OCI-LY1 (cell line): ENCODE data around the gene CAPN10.

Experiments used
- H2AFZ ChIP-seq: fragments of 200-600 bp; sonication (generic), shearing (Covaris generic); 2 replicates; pipeline ENCODE4 v1.6.0; 2014; ENCODE audit warnings: antibody characterized with exemption, mild to moderate bottlenecking, low read length
- H3F3A ChIP-seq: fragments of 200-600 bp; sonication (generic), shearing (Covaris generic); 2 replicates; pipeline ENCODE4 v1.6.0; 2014; ENCODE audit warnings: mild to moderate bottlenecking, antibody characterized with exemption, low read length, moderate library complexity; ENCODE audit not compliant: insufficient read depth
- H3K27ac ChIP-seq: fragments of 200-600 bp; sonication (generic); 2 replicates; pipeline ENCODE4 v1.5.1; 2014; ENCODE audit warnings: low read length, mixed run types, mild to moderate bottlenecking, low read depth; ENCODE audit not compliant: poor library complexity, severe bottlenecking
- H3K27me3 ChIP-seq: fragments of 200-600 bp; sonication (generic); 2 replicates; pipeline ENCODE4 v1.6.0; 2014; ENCODE audit warnings: antibody characterized with exemption, mild to moderate bottlenecking, low read length, moderate library complexity; ENCODE audit not compliant: insufficient read depth
- H3K36me3 ChIP-seq: fragments of 200-600 bp; sonication (generic); 2 replicates; pipeline ENCODE4 v1.6.1; 2014; ENCODE audit warnings: mild to moderate bottlenecking, antibody characterized with exemption, low read length, moderate library complexity, mixed read lengths; ENCODE audit not compliant: insufficient read depth
- H3K4me1 ChIP-seq: fragments of 200-600 bp; sonication (generic); 2 replicates; pipeline ENCODE4 v1.5.1; 2014; ENCODE audit warnings: mild to moderate bottlenecking, low read length, moderate library complexity; ENCODE audit not compliant: insufficient read depth, severe bottlenecking
- H3K4me2 ChIP-seq: fragments of 200-600 bp; sonication (generic), shearing (Covaris generic); 2 replicates; pipeline ENCODE4 v1.6.1; 2014; ENCODE audit warnings: low read length
- H3K4me3 ChIP-seq: fragments of 200-600 bp; sonication (generic); 2 replicates; pipeline ENCODE4 v1.5.1; 2014; ENCODE audit warnings: low read length, low read depth, mild to moderate bottlenecking, mixed read lengths; ENCODE audit not compliant: poor library complexity, severe bottlenecking
- H3K79me2 ChIP-seq: fragments of 200-600 bp; shearing (Covaris generic); 2 replicates; pipeline ENCODE4 v1.6.1; 2016; ENCODE audit warnings: mixed run types, low read length, mixed read lengths; ENCODE audit not compliant: insufficient read depth
- H3K9ac ChIP-seq: fragments of 200-600 bp; sonication (generic), shearing (Covaris generic); 2 replicates; pipeline ENCODE4 v1.6.1; 2014; ENCODE audit warnings: mild to moderate bottlenecking, low read length, mixed read lengths
- H3K9me2 ChIP-seq: fragments of 200-600 bp; sonication (generic), shearing (Covaris generic); 2 replicates; pipeline ENCODE4 v1.6.1; 2014; ENCODE audit warnings: low read depth, mild to moderate bottlenecking, low read length, mixed read lengths
- H3K9me3 ChIP-seq: fragments of 200-600 bp; shearing (Covaris generic); 2 replicates; pipeline ENCODE4 v1.6.1; 2014; ENCODE audit warnings: low read length, mixed read lengths
- H4K20me1 ChIP-seq: fragments of 200-600 bp; sonication (generic), shearing (Covaris generic); 2 replicates; pipeline ENCODE4 v1.6.0; 2016; ENCODE audit warnings: mild to moderate bottlenecking, low read length; ENCODE audit not compliant: insufficient read depth
- EZH2 ChIP-seq: fragments of 200-600 bp; sonication (generic), shearing (Covaris generic); IDR thresholded peaks from 2 replicates; pipeline ENCODE4 v1.8.0; 2017; ENCODE audit warnings: borderline replicate concordance, mixed run types, mild to moderate bottlenecking, antibody characterized with exemption, low read length, moderate library complexity, mixed read lengths
- TF ChIP-seq, protein P1 (sequence below): fragments of 200-600 bp; sonication (generic), shearing (Covaris generic); IDR thresholded peaks from 2 replicates; pipeline ENCODE4 v1.5.1; 2017; ENCODE audit warnings: mild to moderate bottlenecking, antibody characterized with exemption, low read length, moderate library complexity, mixed read lengths

Gene CAPN10

DNA sequence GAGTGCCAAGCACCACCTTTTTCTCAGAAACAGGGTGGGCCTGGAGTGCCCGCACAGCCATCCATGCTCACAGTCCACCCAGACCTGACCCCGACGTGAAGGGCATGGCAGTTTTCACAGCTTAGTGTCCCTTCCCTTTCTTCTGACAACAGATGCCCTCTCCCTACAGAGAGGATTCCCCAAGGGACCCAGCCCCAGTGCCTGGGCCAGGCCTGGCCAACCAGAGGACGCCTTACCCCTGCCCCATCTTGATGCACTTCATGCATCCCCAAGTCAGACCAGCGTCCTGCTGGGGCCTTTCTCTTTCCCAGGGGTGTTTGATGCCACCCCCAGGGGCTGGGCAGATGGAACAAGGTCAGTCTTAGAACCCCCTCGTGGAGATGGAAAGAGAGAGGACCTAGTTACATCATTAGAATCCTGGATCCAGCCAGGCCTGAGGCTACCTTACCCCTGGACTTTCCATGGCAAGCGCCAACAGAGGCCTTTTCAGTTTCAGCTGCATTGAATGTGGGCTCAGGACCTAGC is 32.5 kb upstream of the CAPN10 start:
- Histone ChIP-seq H3K9me2 (no peaks in the 10 kb centered on the region), H4K20me1 (no peaks in the 10 kb centered on the region), H3K79me2 (no peaks in the 10 kb centered on the region), H3K27me3 (no peaks in the 10 kb centered on the region), H3K9ac (no peak overlapping the region), H3K9me3 (peaks cover 8% of the 10 kb centered on the region; the same call in 1 of the 2 replicates), H2AFZ (no peak overlapping the region), H3K4me1 (peaks cover 19% of the 10 kb centered on the region), H3K4me3 (no peak overlapping the region), H3K4me2 (no peak overlapping the region), H3K36me3 (peaks cover 41% of the 10 kb centered on the region), H3K27ac (no peak overlapping the region), H3F3A (no peaks in the 10 kb centered on the region; the same call in 1 of the 2 replicates)
- TF ChIP-seq, protein P1, sequence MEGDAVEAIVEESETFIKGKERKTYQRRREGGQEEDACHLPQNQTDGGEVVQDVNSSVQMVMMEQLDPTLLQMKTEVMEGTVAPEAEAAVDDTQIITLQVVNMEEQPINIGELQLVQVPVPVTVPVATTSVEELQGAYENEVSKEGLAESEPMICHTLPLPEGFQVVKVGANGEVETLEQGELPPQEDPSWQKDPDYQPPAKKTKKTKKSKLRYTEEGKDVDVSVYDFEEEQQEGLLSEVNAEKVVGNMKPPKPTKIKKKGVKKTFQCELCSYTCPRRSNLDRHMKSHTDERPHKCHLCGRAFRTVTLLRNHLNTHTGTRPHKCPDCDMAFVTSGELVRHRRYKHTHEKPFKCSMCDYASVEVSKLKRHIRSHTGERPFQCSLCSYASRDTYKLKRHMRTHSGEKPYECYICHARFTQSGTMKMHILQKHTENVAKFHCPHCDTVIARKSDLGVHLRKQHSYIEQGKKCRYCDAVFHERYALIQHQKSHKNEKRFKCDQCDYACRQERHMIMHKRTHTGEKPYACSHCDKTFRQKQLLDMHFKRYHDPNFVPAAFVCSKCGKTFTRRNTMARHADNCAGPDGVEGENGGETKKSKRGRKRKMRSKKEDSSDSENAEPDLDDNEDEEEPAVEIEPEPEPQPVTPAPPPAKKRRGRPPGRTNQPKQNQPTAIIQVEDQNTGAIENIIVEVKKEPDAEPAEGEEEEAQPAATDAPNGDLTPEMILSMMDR: no peak
- TF ChIP-seq EZH2: no peak

DNA sequence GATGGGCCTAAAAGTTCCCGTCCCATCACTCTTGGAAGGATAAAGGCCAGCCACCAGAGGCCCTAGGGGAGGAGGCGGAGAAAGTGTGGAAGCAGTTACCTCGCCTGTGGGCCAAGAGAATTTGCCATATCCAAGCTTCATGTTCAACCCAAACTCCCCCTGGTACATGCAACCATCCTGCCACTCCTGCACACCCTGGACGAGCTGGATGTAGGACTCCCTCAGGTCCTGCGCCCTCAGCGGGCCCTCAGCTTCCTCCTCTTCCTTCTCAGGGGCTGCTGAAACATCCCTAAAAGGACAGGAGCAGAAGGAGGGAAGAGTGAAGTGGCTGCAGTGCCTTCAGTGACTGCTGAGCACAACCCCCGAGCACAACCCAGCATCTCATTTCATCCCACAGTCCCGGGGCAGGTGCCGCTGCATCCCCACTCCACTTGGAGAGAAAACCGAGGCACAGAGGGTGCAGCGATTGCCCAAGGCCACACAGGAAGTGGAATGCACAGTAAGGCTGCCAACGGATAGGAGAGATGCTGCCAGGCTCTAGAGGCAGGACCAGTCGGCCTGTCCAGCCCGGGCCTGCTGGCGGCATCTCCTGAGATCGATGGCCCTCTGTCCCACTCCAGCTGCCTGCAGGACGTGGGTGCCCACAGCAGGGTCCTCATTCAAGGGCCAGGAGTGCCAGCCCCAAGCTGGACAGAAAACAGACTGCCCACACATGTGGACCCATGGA is 31.6 kb upstream of the CAPN10 start:
- peaks cover 8% of the 10 kb centered on the region; the same call in 1 of the 2 replicates for H3K9me3 ChIP-seq
- no peaks in the 10 kb centered on the region; the same call in 1 of the 2 replicates for H3F3A ChIP-seq
- H4K20me1 ChIP-seq: no peaks in the 10 kb centered on the region
- no peak overlapping the region for H3K4me2 ChIP-seq
- peaks cover 28% of the 10 kb centered on the region for H3K4me1 ChIP-seq
- TF ChIP-seq, protein P1: no peak
- TF ChIP-seq EZH2: no peak
- peaks cover 41% of the 10 kb centered on the region for H3K36me3 ChIP-seq
- no peak overlapping the region for H3K9ac ChIP-seq
- no peaks in the 10 kb centered on the region for H3K9me2 ChIP-seq
- H3K27me3 ChIP-seq: no peaks in the 10 kb centered on the region
- no peak overlapping the region for H3K4me3 ChIP-seq
- no peak overlapping the region for H2AFZ ChIP-seq
- H3K27ac ChIP-seq: no peak overlapping the region
- H3K79me2 ChIP-seq: peaks cover 5% of the 10 kb centered on the region; the same call in 1 of the 2 replicates

GRCh38 chr2:240555541-240556250 is 30.8 kb upstream of the CAPN10 start:
- H4K20me1 ChIP-seq: no peaks in the 10 kb centered on the region
- TF ChIP-seq, protein P1: no peak
- TF ChIP-seq EZH2: no peak
- no peak overlapping the region for H3K27ac ChIP-seq
- H3K27me3 ChIP-seq: no peaks in the 10 kb centered on the region
- peaks cover 5% of the 10 kb centered on the region; the same call in 1 of the 2 replicates for H3K79me2 ChIP-seq
- no peaks in the 10 kb centered on the region for H3K9me2 ChIP-seq
- H3F3A ChIP-seq: no peaks in the 10 kb centered on the region; the same call in 1 of the 2 replicates
- H2AFZ ChIP-seq: no peak overlapping the region
- peaks cover 6% of the 10 kb centered on the region; the same call in 1 of the 2 replicates for H3K9me3 ChIP-seq
- H3K36me3 ChIP-seq: peaks cover 38% of the 10 kb centered on the region
- H3K4me2 ChIP-seq: no peak overlapping the region
- peaks cover 30% of the 10 kb centered on the region for H3K4me1 ChIP-seq
- H3K4me3 ChIP-seq: no peak overlapping the region
- no peak overlapping the region for H3K9ac ChIP-seq
